ENCODE measurements around the gene VAV3. TPM values are rescaled to one million over a fixed set of nuclear protein-coding genes. Genes with fewer than 3 reads are reported as not detected.

Gene VAV3
- total RNA-seq, 1 experiment from 2014 or later = 10.0 TPM

- TF ChIP-seq PRDM15 (CRISPR knock-in tag; IDR thresholded peaks at IDR 0.05) (no peak), OVOL2 (CRISPR knock-in tag; IDR thresholded peaks at IDR 0.05; ENCODE audit: borderline replicate concordance) (no peak), SP1 (CRISPR knock-in tag; conservative IDR thresholded peaks at IDR 0.05) (no peak), GRHL2 (CRISPR knock-in tag; IDR thresholded peaks at IDR 0.05; ENCODE audit: insufficient replicate concordance, severe bottlenecking) (no peak), ZBTB43 (CRISPR knock-in tag; IDR thresholded peaks at IDR 0.05) (no peak)
- TF ChIP-seq, protein P1, sequence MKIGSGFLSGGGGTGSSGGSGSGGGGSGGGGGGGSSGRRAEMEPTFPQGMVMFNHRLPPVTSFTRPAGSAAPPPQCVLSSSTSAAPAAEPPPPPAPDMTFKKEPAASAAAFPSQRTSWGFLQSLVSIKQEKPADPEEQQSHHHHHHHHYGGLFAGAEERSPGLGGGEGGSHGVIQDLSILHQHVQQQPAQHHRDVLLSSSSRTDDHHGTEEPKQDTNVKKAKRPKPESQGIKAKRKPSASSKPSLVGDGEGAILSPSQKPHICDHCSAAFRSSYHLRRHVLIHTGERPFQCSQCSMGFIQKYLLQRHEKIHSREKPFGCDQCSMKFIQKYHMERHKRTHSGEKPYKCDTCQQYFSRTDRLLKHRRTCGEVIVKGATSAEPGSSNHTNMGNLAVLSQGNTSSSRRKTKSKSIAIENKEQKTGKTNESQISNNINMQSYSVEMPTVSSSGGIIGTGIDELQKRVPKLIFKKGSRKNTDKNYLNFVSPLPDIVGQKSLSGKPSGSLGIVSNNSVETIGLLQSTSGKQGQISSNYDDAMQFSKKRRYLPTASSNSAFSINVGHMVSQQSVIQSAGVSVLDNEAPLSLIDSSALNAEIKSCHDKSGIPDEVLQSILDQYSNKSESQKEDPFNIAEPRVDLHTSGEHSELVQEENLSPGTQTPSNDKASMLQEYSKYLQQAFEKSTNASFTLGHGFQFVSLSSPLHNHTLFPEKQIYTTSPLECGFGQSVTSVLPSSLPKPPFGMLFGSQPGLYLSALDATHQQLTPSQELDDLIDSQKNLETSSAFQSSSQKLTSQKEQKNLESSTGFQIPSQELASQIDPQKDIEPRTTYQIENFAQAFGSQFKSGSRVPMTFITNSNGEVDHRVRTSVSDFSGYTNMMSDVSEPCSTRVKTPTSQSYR (CRISPR knock-in tag; IDR thresholded peaks at IDR 0.05) = no peak
These were observed 282.5 kb downstream of the VAV3 start (continued) for GRCh38 chr1:107682467-107682866.

DNA sequence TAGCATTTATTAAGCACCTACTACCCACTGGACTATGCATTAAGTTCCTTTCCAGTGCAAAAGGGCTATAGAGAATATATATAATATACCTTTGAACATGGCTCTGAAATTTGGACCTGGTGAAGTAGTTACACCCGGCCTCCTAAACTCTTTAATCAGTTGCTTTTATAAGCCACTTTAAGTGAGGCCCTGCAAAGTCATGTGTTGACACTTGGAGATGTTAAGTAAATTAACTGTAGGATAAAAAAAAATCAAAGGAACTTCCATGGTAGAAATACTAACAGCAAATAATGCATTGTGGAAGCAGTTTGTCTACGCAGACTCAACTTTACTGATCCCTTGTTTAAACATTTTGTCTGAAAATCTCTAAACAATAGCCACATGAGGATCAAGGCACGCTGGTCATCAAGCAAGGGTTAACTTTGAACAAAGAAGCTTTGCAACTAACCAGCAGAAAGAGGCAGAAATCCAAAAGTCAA lies 283.9 kb downstream of the VAV3 start:
- POLR2A ChIA-PET = no interaction called here
- CTCF ChIA-PET = no interaction called here
- Mint-ChIP-seq H3K4me3 (no peak overlapping the region), H3K27ac (no peak overlapping the region), H3K27me3 (ENCODE audit: low read depth) (no peaks in the 10 kb centered on the region), H3K36me3 (no peaks in the 10 kb centered on the region), H3K9me3 (peaks cover 2% of the 10 kb centered on the region; the same call in 1 of the 2 replicates), H3K4me1 (peaks cover 23% of the 10 kb centered on the region)
- ATAC-seq (no peak), DNase-seq (ENCODE audit: low spot score) (no peak)
- TF ChIP-seq FOXP1 (CRISPR knock-in tag; IDR thresholded peaks at IDR 0.05; ENCODE audit: borderline replicate concordance) = no peak

- Mint-ChIP-seq H3K4me1 (peaks cover 23% of the 10 kb centered on the region), H3K4me3 (no peak overlapping the region), H3K27me3 (ENCODE audit: low read depth) (no peaks in the 10 kb centered on the region), H3K27ac (peak overlapping the region; percentile 76), H3K36me3 (no peaks in the 10 kb centered on the region), H3K9me3 (peaks cover 6% of the 10 kb centered on the region)
- ChIA-PET CTCF (no interaction called here), POLR2A (no interaction called here)
- no peak for DNase-seq (ENCODE audit: low spot score)
- peak; percentile 74 for ATAC-seq
- TF ChIP-seq RORB (CRISPR knock-in tag; IDR thresholded peaks at IDR 0.05) (no peak), SOX15 (CRISPR knock-in tag; IDR thresholded peaks at IDR 0.05) (no peak), SP1 (CRISPR knock-in tag; conservative IDR thresholded peaks at IDR 0.05) (no peak), ZBTB21 (CRISPR knock-in tag; IDR thresholded peaks at IDR 0.05; ENCODE audit: borderline replicate concordance) (no peak), OVOL2 (CRISPR knock-in tag; IDR thresholded peaks at IDR 0.05; ENCODE audit: borderline replicate concordance) (no peak), JAZF1 (CRISPR knock-in tag; IDR thresholded peaks at IDR 0.05) (no peak), FOXK1 (CRISPR knock-in tag; IDR thresholded peaks at IDR 0.05) (no peak), GRHL2 (CRISPR knock-in tag; IDR thresholded peaks at IDR 0.05; ENCODE audit: insufficient replicate concordance, severe bottlenecking) (no peak), HMGA2 (CRISPR knock-in tag; IDR thresholded peaks at IDR 0.05) (no peak), KAT7 (CRISPR knock-in tag; IDR thresholded peaks at IDR 0.05; ENCODE audit: borderline replicate concordance) (no peak), ZNF396 (CRISPR knock-in tag; IDR thresholded peaks at IDR 0.05; ENCODE audit: borderline replicate concordance) (no peak), FOXP1 (CRISPR knock-in tag; IDR thresholded peaks at IDR 0.05; ENCODE audit: borderline replicate concordance) (no peak), MLX (CRISPR knock-in tag; IDR thresholded peaks at IDR 0.05) (no peak), ZSCAN18 (CRISPR knock-in tag; IDR thresholded peaks at IDR 0.05) (no peak), GTF2I (CRISPR knock-in tag; conservative IDR thresholded peaks at IDR 0.05) (no peak), CBFB (CRISPR knock-in tag; IDR thresholded peaks at IDR 0.05; ENCODE audit: low read depth) (no peak)
- TF ChIP-seq, protein P2, sequence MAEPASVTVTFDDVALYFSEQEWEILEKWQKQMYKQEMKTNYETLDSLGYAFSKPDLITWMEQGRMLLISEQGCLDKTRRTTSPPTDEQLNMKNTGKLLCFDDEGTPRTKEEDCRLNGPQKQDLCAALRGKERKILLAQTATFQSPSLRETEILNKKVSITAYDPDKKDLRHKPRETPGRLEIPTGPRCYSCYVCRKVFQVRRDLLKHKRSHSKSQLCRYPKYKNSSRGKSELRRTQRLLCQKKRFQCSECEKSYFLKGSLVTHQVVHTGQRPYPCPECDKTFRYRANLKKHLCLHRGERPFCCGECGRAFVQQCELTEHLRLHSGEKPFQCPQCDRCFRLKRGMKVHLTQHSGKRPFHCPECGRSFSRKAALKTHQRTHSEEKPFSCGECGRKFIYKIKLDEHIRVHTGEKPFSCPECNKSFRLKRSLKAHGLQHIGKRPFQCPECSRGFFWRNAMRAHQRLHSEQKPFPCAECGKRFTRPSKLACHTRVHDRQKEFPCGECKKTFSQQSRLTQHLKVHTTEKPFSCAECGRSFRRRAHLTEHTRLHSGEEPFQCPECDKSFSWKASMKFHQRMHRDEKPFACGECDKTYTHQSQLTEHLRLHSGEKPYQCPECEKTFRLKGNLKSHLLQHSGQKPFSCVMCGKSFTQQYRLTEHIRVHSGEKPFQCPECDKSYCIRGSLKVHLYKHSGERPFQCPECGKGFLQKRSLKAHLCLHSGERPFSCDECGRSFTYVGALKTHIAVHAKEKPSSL (CRISPR knock-in tag; conservative IDR thresholded peaks at IDR 0.05) = no peak
These were observed 284.4 kb downstream of the VAV3 start for GRCh38 chr1:107680579-107680985.

Data from WTC11 (cell line).